HG03565 (cell line): ENCODE measurements around the gene C1QA.
"Not testable (repeated sequence)": the region's sequence is repeated elsewhere in the genome, so short reads cannot be mapped to it uniquely, and the experiment has no call there.

Experiments
- ATAC-seq: cut with Tn5 transposase; IDR thresholded peaks from one replicate; pipeline ENCODE4 v1.9.1; 2021; ENCODE audit warnings: mild to moderate bottlenecking, moderate library complexity; ENCODE audit not compliant: unreplicated experiment

Gene C1QA

DNA sequence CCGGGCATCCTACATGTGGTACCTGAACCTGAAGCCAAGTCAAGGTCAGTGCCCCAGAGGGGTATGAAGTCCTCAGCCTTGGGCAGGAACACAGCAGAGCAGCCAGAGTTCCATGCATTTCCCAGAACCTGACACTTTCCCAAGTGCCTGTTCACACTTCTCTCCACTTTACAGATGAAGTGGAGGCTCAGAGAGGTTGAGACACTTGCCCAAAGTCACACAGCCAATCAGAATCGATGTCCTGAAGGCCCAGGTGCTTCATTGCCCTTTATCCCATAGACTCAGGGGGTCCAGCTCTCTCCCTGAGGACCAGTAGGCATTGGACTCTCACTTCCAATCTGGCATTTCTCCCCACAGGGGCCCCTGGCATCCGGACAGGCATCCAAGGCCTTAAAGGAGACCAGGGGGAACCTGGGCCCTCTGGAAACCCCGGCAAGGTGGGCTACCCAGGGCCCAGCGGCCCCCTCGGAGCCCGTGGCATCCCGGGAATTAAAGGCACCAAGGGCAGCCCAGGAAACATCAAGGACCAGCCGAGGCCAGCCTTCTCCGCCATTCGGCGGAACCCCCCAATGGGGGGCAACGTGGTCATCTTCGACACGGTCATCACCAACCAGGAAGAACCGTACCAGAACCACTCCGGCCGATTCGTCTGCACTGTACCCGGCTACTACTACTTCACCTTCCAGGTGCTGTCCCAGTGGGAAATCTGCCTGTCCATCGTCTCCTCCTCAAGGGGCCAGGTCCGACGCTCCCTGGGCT is 2.2 kb downstream of the C1QA start:
- ATAC-seq: no peak

DNA sequence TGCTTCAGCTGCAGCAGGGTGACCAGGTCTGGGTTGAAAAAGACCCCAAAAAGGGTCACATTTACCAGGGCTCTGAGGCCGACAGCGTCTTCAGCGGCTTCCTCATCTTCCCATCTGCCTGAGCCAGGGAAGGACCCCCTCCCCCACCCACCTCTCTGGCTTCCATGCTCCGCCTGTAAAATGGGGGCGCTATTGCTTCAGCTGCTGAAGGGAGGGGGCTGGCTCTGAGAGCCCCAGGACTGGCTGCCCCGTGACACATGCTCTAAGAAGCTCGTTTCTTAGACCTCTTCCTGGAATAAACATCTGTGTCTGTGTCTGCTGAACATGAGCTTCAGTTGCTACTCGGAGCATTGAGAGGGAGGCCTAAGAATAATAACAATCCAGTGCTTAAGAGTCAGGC is 2.9 kb downstream of the C1QA start:
- no peak for ATAC-seq

GRCh38 chr1:22641247-22641646 is 4.8 kb downstream of the C1QA start:
- ATAC-seq: no peak

DNA sequence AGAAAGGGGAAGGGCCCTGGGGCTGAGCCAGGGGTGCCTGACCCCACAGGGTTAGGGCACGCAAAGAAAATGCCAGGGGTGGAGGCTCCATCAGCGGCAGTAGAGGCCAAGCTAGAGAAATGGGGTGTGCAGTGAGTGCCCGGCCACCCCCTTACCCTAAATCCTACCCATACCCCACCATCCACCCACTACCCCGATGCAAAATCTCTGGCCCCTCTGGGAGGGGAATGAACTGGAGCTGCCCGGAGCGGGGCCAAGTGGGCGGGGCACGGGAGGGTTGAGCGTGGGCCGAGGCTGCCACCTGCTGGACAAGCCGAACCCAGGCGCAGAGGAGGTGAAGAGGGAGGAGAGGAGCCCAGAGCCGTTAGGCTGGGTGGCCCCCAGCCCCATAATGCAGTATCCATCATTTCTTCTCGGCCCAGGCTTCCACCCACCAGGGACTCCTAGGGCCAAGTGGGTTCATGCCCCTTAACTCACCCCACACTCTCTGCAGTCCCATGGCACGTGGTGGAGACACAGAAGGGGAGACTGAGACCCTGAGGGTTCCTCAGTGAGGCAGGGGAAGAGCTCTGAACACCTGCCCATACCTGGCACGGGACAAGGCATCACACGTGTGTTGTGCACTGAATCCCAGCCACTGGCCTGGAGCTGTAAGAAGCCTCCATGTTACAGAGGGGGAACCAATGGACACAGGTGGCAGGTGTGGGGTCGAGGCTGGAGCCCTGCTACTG is 5.6 kb downstream of the C1QA start:
- ATAC-seq: no peak

DNA sequence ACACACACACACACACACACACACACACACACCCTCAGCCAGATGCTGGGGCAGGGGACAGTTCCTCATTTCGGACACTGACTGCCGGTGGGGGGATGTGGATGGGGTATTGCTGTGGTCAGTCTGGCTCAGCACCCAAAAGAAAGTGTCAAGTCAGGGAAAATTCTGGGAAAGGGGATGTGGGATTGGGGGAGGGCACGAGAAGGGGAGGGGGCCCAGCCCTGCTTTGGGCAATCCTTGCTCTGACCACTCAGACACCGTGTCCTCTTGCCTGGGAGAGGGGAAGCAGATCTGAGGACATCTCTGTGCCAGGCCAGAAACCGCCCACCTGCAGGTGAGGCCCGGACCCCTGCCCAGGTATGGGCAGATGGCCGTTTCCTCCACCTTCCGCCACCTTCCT is 7.0 kb downstream of the C1QA start, which contains the start of gene C1QC:
Gene C1QC, plus strand, starts transcription at position 253 of the 400 bp plus-strand sequence. CDS start 391 bp downstream, outside the sequence.
- no peak for ATAC-seq

GRCh38 chr1:22643928-22644327 is 7.5 kb downstream of the C1QA start:
- ATAC-seq: no peak

GRCh38 chr1:22645931-22646330 is 9.5 kb downstream of the C1QA start:
- ATAC-seq: no peak

DNA sequence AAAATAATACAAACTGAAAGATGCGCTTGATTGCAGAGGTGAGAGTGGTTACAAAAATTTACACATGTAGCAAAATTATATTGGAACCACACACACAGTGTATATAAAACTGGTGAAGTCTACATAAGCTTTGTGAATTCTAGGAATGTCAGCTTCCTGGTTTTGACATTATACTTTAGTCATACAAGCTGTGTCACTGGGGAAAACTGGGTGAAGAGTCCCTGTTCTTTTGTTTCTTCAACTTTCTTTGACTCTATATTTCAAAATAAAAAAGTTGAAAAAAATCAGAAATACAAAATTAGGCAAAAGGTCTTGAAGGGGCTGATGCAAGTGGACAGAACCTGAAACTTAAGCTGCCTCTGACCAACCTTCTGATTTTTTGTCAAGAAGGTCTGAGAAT is 10.0 kb downstream of the C1QA start:
- ATAC-seq: no peak

GRCh38 chr1:22650089-22650693 is 13.8 kb downstream of the C1QA start:
- ATAC-seq: no peak

DNA sequence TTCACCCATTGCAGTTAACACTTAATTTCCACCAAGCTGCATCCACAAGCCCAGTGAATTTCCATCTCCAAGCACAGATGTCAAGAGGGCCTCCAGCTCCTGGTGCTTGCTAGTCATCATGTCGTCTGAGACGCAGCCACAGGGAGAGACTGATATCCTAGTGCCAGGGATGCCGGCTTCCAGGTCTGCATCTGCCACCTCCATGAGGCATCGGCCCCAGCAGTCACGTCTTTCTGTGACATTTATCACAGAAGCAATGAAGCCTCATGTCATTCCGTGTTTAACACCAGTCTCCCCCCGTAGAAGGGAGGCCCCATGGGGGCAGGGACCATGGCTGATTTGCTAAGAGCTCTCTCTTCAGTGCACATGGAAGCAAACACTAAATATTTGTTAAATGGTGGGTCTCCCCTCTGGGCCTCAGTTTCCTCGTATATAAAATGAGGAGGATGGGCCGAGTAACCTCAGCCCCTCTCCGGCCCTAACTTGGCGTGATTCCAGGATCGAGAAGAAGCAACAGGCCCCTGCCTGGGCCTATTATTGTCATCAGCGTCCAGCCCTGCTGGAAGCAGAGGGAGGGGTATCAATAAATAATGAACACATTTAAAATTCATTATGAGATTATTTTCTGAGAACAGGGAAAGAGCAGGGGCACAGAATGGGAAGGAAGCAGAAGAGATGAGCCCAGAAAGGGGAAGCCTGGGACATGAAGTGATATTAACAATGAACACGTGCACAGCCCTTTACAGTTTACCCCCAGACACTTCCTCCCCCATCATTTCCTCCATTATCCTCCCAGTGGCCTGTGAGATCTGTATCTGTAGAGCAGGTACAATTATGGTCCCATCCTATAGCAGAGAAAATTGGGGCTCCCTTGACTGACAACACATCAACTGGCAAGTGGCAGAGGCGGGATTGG is 15.8 kb downstream of the C1QA start:
- no peak for ATAC-seq

DNA sequence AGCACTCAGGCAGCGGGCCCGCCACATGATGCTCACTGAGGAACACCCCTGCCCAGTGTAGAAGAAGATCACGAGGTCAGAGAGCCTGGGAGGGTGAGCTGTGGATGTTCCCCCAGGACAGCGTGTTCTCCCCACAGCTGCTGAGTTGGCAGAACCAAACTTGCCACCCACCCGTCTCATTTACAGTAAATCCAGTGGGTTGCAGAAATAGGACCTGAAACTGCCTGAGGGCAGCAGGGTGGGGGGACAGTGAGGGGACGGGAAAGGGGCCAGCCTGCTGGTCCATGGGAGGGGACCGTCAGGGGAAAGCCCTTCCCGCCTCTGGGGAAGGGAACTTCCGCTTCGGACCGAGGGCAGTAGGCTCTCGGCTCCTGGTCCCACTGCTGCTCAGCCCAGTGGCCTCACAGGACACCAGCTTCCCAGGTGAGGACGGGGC is 16.5 kb downstream of the C1QA start, which contains the start of gene C1QB:
Gene C1QB, plus strand, starts transcription at position 356 of the 436 bp plus-strand sequence. CDS start 6,227 bp downstream, outside the sequence.
- no peak for ATAC-seq

DNA sequence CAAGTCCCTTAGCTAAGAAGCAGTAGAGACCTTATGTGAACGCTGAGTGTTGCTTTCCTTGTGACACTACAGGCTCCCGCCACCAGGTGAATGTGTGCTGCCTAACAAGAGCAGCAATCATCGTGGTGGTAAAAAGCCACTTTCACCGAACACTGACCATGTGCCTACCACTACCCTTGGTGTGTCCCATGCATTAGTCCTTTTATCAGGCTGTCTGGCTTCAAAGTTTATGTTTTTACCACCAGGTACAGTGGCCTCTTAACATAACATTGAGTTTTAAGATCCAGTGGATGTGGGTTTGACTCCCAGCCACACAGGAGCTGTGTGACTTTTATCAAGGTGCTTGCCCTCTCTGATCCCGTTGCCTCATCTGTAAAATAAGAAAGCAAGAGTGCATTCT is 18.3 kb downstream of the C1QA start:
- no peak for ATAC-seq

GRCh38 chr1:22658385-22659163 is 22.1 kb downstream of the C1QA start:
- ATAC-seq: no peak

DNA sequence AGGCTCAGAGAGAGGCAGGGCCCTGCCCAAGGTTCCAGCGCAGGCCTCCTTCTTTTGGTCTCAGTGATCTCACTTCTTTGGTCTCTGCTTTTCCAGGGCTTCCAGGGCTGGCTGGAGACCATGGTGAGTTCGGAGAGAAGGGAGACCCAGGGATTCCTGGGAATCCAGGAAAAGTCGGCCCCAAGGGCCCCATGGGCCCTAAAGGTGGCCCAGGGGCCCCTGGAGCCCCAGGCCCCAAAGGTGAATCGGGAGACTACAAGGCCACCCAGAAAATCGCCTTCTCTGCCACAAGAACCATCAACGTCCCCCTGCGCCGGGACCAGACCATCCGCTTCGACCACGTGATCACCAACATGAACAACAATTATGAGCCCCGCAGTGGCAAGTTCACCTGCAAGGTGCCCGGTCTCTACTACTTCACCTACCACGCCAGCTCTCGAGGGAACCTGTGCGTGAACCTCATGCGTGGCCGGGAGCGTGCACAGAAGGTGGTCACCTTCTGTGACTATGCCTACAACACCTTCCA is 24.4 kb downstream of the C1QA start:
- no peak for ATAC-seq

GRCh38 chr1:22661880-22662279 is 25.5 kb downstream of the C1QA start:
- ATAC-seq: no peak

DNA sequence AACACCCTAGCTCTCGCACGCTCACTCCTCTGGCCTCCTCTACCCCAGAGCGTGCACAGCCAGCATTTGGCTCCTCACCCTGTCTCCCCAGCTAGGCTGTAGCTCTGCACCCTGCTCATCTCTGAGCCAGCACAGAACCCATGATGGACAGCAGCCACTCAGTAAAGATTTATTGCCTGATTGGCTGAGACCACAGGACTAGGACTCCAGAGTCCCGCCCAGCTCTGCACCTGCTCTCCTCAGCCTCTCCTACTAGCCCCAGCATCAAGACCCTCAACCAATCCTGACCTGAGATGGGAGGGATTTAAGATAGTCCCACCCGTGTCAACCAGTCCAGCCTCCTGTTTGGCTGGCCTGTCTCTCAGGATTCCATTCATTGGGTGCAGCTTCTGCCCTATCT is 25.9 kb downstream of the C1QA start:
- ATAC-seq: no peak

DNA sequence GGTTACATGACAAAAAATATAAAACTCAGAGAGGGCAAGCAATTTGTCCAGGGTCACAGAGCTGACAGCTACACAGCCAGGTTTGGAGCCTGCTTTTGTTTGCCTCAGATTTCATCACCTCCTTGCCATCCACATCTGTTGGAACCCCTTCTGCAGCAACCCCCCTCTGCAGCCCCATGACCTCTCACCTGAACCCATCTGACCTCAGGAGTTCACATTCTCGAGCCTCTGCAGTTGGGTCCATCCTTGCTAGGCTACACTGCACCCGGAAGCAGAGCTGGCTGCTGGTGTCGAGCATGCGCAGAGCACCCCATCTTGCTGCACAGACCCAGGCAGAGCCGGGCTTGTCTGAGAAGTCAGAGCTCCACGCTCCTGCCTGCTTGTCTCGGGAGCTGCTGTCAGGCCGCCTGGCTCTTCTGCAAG is 26.6 kb downstream of the C1QA start:
- ATAC-seq: no peak

DNA sequence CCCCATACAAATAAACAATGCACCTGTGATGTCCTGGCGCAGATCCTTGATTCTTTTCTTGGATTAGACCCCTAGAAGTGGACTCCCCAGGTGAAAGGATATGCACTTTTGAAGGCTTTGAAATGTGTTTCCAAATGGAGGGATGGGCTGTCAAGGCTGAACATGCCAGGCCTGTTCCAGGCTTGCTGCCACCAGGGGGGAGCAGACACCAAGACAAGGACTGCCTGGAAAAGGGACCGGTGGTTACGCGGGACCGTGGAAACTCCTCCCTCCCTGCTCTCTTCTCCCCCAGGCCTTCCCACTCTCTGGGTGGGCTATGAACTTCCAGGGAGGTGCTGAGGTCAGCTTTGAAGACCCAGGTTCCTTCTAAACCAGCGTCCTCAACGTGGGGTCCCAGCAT is 29.3 kb downstream of the C1QA start:
- ATAC-seq: no peak

- ATAC-seq: no peak
These were observed 30.0 kb downstream of the C1QA start for GRCh38 chr1:22666412-22666811.

DNA sequence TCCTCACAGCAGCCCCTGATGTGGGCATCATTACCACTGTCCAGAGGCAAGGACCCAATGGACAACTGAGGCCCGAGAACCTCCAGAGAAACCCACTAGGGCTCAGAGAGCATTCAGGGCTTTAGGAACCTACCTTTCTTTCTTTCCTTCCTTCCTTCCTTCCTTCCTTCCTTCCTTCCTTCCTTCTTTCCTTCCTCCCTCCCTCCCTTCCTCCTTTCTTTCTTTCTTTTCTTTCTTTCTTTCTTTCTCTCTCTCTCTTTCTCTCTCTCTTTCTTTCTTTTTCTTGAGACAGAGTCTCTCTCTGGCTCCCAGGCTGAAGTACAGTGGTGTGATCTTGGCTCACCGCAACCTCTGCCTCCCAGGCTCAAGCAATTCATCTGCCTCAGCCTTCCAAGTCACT is 32.4 kb downstream of the C1QA start:
- not testable (repeated sequence) for ATAC-seq
